Skeletal muscle satellite cell (primary cell): Measurements from ENCODE around the gene GRAMD1B.

Experiments
- H3K27me3 ChIP-seq: 2 replicates; pipeline ENCODE4 v1.7.0; 2013; ENCODE audit warnings: low read length; ENCODE audit not compliant: control insufficient read depth, insufficient read depth
- H3K36me3 ChIP-seq: 2 replicates; pipeline ENCODE4 v1.7.0; 2013; ENCODE audit warnings: mild to moderate bottlenecking, control low read depth, low read length; ENCODE audit not compliant: insufficient read depth
- H3K4me1 ChIP-seq: 2 replicates; pipeline ENCODE4 v1.7.0; 2013; ENCODE audit warnings: low read length; ENCODE audit not compliant: control insufficient read depth, insufficient read depth
- H3K4me2 ChIP-seq: 2 replicates; pipeline ENCODE4 v1.7.0; 2013; ENCODE audit warnings: mild to moderate bottlenecking, low read length
- H3K4me3 ChIP-seq: 2 replicates; pipeline ENCODE4 v1.7.0; 2013; ENCODE audit warnings: low read length
- H3K9ac ChIP-seq: 2 replicates; pipeline ENCODE4 v1.7.0; 2013; ENCODE audit warnings: mild to moderate bottlenecking, low read depth, low read length, moderate library complexity
- H3K9me3 ChIP-seq: replicated peaks from 2 replicates; pipeline ENCODE4 v1.7.0; 2013; ENCODE audit warnings: mild to moderate bottlenecking, control low read depth, low read length

The GRAMD1B gene

DNA sequence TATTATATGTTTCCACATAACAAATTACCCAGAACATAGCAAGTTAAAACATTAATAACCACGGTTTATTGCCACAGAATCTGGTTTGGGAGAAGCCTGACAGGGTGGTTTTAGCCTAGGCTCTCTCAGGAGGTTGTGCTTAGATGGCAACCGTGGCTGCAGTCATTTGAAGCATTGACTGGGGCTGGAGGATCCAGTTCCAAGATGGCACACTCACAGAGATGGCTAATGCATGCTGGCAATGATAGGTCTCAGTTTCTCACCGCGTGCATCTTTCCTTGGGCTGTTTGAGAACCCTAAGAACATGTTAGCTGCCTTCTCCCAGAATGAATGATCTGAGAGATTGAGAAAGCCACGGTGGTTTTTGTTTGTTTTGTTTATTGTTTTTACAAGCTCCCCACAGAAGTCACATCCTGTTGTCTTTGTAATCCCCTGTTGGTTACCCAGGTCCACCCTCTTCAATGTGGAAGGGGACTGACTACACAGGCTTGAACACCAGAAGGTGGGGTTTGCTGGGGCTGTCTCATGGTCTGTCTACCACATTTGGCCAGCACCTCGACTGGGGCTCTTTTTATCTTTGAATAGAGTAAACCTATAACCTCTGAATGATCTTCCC lies 36.6 kb upstream of the GRAMD1B start:
- Histone ChIP-seq H3K9ac (no peak overlapping the region), H3K9me3 (no peaks in the 10 kb centered on the region), H3K4me1 (no peaks in the 10 kb centered on the region), H3K27me3 (peaks cover 42% of the 10 kb centered on the region), H3K36me3 (no peaks in the 10 kb centered on the region), H3K4me2 (no peak overlapping the region), H3K4me3 (no peak overlapping the region)

GRCh38 chr11:123404676-123405075 lies 25.4 kb upstream of the GRAMD1B start:
- H3K4me3 ChIP-seq, result no peak overlapping the region
- no peak overlapping the region for H3K4me2 ChIP-seq
- no peaks in the 10 kb centered on the region for H3K9me3 ChIP-seq
- H3K36me3 ChIP-seq, result no peaks in the 10 kb centered on the region
- no peaks in the 10 kb centered on the region for H3K4me1 ChIP-seq
- H3K27me3 ChIP-seq, result peaks cover 53% of the 10 kb centered on the region
- H3K9ac ChIP-seq, result no peak overlapping the region

- H3K36me3 ChIP-seq, result no peaks in the 10 kb centered on the region
- H3K4me1 ChIP-seq, result no peaks in the 10 kb centered on the region
- no peak overlapping the region for H3K9ac ChIP-seq
- H3K27me3 ChIP-seq, result peaks cover 56% of the 10 kb centered on the region
- no peak overlapping the region for H3K4me2 ChIP-seq
- H3K4me3 ChIP-seq, result no peak overlapping the region
- no peaks in the 10 kb centered on the region for H3K9me3 ChIP-seq
These were observed 24.9 kb upstream of the GRAMD1B start for GRCh38 chr11:123405123-123405592.

DNA sequence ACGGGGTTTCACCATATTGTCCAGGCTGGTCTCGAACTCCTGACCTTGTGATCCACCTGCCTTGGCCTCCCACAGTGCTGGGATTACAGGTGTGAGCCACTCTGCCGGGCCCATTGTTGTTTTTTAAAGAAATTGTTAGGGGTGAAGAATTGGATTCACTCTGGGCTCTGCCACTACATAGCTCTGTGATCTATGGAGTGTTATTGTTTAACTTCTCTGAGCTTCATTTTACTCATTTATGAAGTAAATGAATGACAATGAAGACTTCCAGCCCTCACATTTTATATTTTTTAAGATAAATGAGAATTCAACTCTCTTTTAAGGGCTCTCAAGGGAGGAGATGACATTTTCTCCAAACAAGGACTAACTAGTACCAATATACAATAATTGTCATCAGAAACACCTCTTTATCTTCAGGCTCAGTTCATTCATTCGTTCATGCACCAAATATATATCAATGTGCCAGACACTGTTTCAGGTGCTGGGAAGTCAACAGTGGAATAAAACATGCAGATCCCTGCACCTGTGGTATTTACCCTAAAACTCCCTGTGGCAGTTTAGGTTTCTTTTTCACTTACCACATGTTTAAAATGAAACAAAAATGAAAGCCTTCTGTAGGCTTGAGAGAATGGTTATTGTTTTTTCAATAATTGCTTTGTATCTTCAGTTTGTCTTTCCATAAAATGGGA lies 23.5 kb upstream of the GRAMD1B start:
- Histone ChIP-seq H3K9me3 (no peaks in the 10 kb centered on the region), H3K9ac (no peak overlapping the region), H3K27me3 (peaks cover 56% of the 10 kb centered on the region), H3K4me3 (no peak overlapping the region), H3K4me1 (no peaks in the 10 kb centered on the region), H3K4me2 (no peak overlapping the region), H3K36me3 (no peaks in the 10 kb centered on the region)

- Histone ChIP-seq H3K4me1 (no peaks in the 10 kb centered on the region), H3K9me3 (no peaks in the 10 kb centered on the region), H3K4me3 (no peak overlapping the region), H3K36me3 (no peaks in the 10 kb centered on the region), H3K27me3 (peaks cover 56% of the 10 kb centered on the region), H3K9ac (no peak overlapping the region), H3K4me2 (peak overlapping the region; percentile 53)
These were observed 22.7 kb upstream of the GRAMD1B start for GRCh38 chr11:123407130-123407995.

GRCh38 chr11:123407996-123408597 lies 22.0 kb upstream of the GRAMD1B start:
- no peak overlapping the region for H3K4me2 ChIP-seq

DNA sequence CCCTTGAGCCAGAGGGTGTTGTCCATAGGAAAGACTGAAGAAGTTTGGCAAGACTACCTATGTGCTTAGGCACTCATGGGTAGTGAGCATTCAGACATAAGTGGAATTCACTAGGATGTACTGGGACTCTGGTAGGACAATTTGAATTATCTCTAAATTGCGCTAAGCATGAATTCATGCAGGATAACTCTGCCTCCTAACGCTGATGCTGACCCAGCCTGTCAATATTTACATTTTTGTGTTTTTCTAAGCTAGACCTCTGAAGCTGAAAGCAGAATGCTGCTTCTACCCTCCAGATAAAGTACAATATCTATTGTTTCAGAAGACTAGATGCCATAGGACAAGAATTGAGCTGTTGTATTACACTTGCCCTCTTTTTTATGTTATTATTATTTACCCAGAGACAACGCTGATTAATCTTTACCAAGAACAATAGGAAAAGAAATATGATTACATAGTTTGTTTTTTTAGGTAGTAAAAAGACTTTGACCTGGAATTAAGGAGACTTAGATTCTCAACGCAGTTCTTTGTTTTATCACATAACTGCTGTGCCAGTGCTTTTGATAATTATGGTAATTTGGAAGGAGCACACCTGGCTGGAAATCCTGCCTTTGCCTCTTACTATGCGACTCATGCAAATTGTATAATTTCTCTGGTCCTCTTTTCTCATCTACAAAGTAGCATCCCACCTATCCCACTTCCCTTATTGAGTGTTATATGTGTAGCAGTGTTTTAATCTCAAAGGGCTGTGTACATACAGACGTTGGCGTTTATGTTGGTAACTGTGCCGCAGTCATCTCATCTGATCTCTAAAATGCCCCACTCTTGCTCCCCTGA lies 21.2 kb upstream of the GRAMD1B start:
- no peak overlapping the region for H3K4me2 ChIP-seq
- H3K4me3 ChIP-seq, result no peak overlapping the region
- peaks cover 64% of the 10 kb centered on the region for H3K27me3 ChIP-seq
- H3K4me1 ChIP-seq, result no peaks in the 10 kb centered on the region
- no peaks in the 10 kb centered on the region for H3K9me3 ChIP-seq
- no peaks in the 10 kb centered on the region for H3K36me3 ChIP-seq
- no peak overlapping the region for H3K9ac ChIP-seq

More at GRCh38 chr11:123407996-123408597, 22.0 kb upstream of the GRAMD1B start:
- H3K4me3 ChIP-seq, result no peak overlapping the region
- no peak overlapping the region for H3K9ac ChIP-seq
- H3K27me3 ChIP-seq, result peaks cover 59% of the 10 kb centered on the region
- no peaks in the 10 kb centered on the region for H3K4me1 ChIP-seq
- H3K9me3 ChIP-seq, result no peaks in the 10 kb centered on the region
- no peaks in the 10 kb centered on the region for H3K36me3 ChIP-seq

- Histone ChIP-seq H3K27me3 (peaks cover 57% of the 10 kb centered on the region), H3K9me3 (no peaks in the 10 kb centered on the region), H3K9ac (no peak overlapping the region), H3K4me2 (no peak overlapping the region), H3K4me3 (no peak overlapping the region), H3K4me1 (no peaks in the 10 kb centered on the region), H3K36me3 (no peaks in the 10 kb centered on the region)
These were observed 20.4 kb upstream of the GRAMD1B start for GRCh38 chr11:123409456-123410217.

- Histone ChIP-seq H3K9me3 (no peaks in the 10 kb centered on the region), H3K4me2 (no peak overlapping the region), H3K27me3 (peaks cover 51% of the 10 kb centered on the region), H3K4me3 (no peak overlapping the region), H3K36me3 (no peaks in the 10 kb centered on the region), H3K4me1 (no peaks in the 10 kb centered on the region), H3K9ac (no peak overlapping the region)
These were observed 19.9 kb upstream of the GRAMD1B start for GRCh38 chr11:123410218-123410549.

GRCh38 chr11:123413636-123414035 lies 16.4 kb upstream of the GRAMD1B start:
- H3K27me3 ChIP-seq, result peaks cover 48% of the 10 kb centered on the region
- no peaks in the 10 kb centered on the region for H3K4me1 ChIP-seq
- H3K4me3 ChIP-seq, result no peak overlapping the region
- no peak overlapping the region for H3K9ac ChIP-seq
- no peaks in the 10 kb centered on the region for H3K36me3 ChIP-seq
- H3K9me3 ChIP-seq, result no peaks in the 10 kb centered on the region
- H3K4me2 ChIP-seq, result no peak overlapping the region
